T-helper 17 cell (primary cell): ENCODE measurements around the gene NR6A1. TPM values are rescaled to one million over a fixed set of nuclear protein-coding genes. Genes with fewer than 3 reads are reported as not detected.
A peak's percentile ranks its signal among the peaks of the same experiment; 100 is the strongest.

Experiments
- ATAC-seq: fragments of 150-1000 bp; cut with Tn5 transposase; 2 replicates; pipeline ENCODE4 v1.10.0; 2021; ENCODE audit warnings: mild to moderate bottlenecking, moderate library complexity
- DNase-seq, 3 donors: peaks; one replicate each; pipeline versions ENCODE4 v3.0.0 to v3.0.0-alpha.2; 2020 to 2021
- H3K9me3 ChIP-seq: one replicate; pipeline ENCODE4 v1.7.0; 2013; ENCODE audit warnings: low read length, mild to moderate bottlenecking; ENCODE audit not compliant: control insufficient read depth, poor library complexity, severe bottlenecking
- H3K27ac Mint-ChIP-seq: one replicate; pipeline ENCODE4 v1.8.0; 2022; ENCODE audit warnings: mild to moderate bottlenecking, moderate library complexity, mixed read lengths
- H3K27me3 Mint-ChIP-seq: one replicate; pipeline ENCODE4 v1.8.0; 2022; ENCODE audit warnings: mixed read lengths
- H3K36me3 Mint-ChIP-seq: one replicate; pipeline ENCODE4 v1.8.0; 2022; ENCODE audit warnings: low read depth, mixed read lengths
- H3K4me1 Mint-ChIP-seq: one replicate; pipeline ENCODE4 v1.8.0; 2022; ENCODE audit warnings: mild to moderate bottlenecking, mixed read lengths
- H3K4me3 Mint-ChIP-seq: one replicate; pipeline ENCODE4 v1.8.0; 2022; ENCODE audit warnings: mild to moderate bottlenecking, moderate library complexity, mixed read lengths
- total RNA-seq, 4 donors: library from RNA in 2 of 4; stranded (reverse) in 2 of 4; gene quantifications; one replicate each; pipeline ENCODE4 v1.2.3 and lab custom pipeline; 2022 to 2026

NR6A1 gene
- total RNA-seq, 2 donors from 2014 or later, result 0.08 to 0.22 TPM

GRCh38 chr9:124665391-124666058 is 105.6 kb downstream of the NR6A1 start:
- H3K27ac Mint-ChIP-seq, result no peak overlapping the region
- DNase-seq (no peak), ATAC-seq (no peak)
- no peak overlapping the region for H3K4me3 Mint-ChIP-seq
- H3K9me3 ChIP-seq, result no peaks in the 10 kb centered on the region
- peaks cover 2% of the 10 kb centered on the region for H3K4me1 Mint-ChIP-seq
- no peaks in the 10 kb centered on the region for H3K36me3 Mint-ChIP-seq
- H3K27me3 Mint-ChIP-seq, result peaks cover 20% of the 10 kb centered on the region

GRCh38 chr9:124664143-124664542 is 107.0 kb downstream of the NR6A1 start:
- DNase-seq, result no peak
- H3K4me1 Mint-ChIP-seq, result peaks cover 6% of the 10 kb centered on the region
- H3K9me3 ChIP-seq, result no peaks in the 10 kb centered on the region
- H3K27ac Mint-ChIP-seq, result no peak overlapping the region
- ATAC-seq, result no peak
- no peak overlapping the region for H3K4me3 Mint-ChIP-seq
- no peaks in the 10 kb centered on the region for H3K36me3 Mint-ChIP-seq
- H3K27me3 Mint-ChIP-seq, result peaks cover 24% of the 10 kb centered on the region

GRCh38 chr9:124663046-124663961 is 107.8 kb downstream of the NR6A1 start:
- peaks cover 10% of the 10 kb centered on the region for H3K4me1 Mint-ChIP-seq
- no peak overlapping the region for H3K4me3 Mint-ChIP-seq
- no peak overlapping the region for H3K27ac Mint-ChIP-seq
- ATAC-seq, result no peak
- no peaks in the 10 kb centered on the region for H3K36me3 Mint-ChIP-seq
- DNase-seq, result no peak
- H3K9me3 ChIP-seq, result no peaks in the 10 kb centered on the region
- peaks cover 28% of the 10 kb centered on the region for H3K27me3 Mint-ChIP-seq

- Mint-ChIP-seq H3K27me3 (peaks cover 35% of the 10 kb centered on the region), H3K27ac (no peak overlapping the region), H3K4me3 (no peak overlapping the region), H3K36me3 (no peaks in the 10 kb centered on the region), H3K4me1 (peaks cover 11% of the 10 kb centered on the region)
- ATAC-seq (no peak), DNase-seq (no peak)
- H3K9me3 ChIP-seq, result no peaks in the 10 kb centered on the region
Measured at GRCh38 chr9:124662561-124662960, 108.5 kb downstream of the NR6A1 start.

GRCh38 chr9:124661271-124661670 is 109.8 kb downstream of the NR6A1 start:
- Mint-ChIP-seq H3K36me3 (no peaks in the 10 kb centered on the region), H3K4me1 (peaks cover 11% of the 10 kb centered on the region), H3K27me3 (peaks cover 38% of the 10 kb centered on the region), H3K4me3 (peak overlapping the region; percentile 49), H3K27ac (no peak overlapping the region)
- ATAC-seq, result no peak
- H3K9me3 ChIP-seq, result no peaks in the 10 kb centered on the region
- DNase-seq, result no peak

- Mint-ChIP-seq H3K27me3 (peaks cover 38% of the 10 kb centered on the region), H3K27ac (no peak overlapping the region), H3K4me1 (peaks cover 11% of the 10 kb centered on the region), H3K4me3 (peak overlapping the region; percentile 53), H3K36me3 (no peaks in the 10 kb centered on the region)
- ATAC-seq, result no peak
- no peak for DNase-seq
- no peaks in the 10 kb centered on the region for H3K9me3 ChIP-seq
Measured at GRCh38 chr9:124660341-124660801, 110.7 kb downstream of the NR6A1 start.

- no peaks in the 10 kb centered on the region for H3K9me3 ChIP-seq
- H3K27ac Mint-ChIP-seq, result no peak overlapping the region
- H3K4me3 Mint-ChIP-seq, result peak overlapping the region; percentile 89
- peaks cover 11% of the 10 kb centered on the region for H3K4me1 Mint-ChIP-seq
- peaks cover 34% of the 10 kb centered on the region for H3K27me3 Mint-ChIP-seq
- no peak for DNase-seq
- no peaks in the 10 kb centered on the region for H3K36me3 Mint-ChIP-seq
- peak; percentile 46 for ATAC-seq
Measured at GRCh38 chr9:124659099-124659659, 111.9 kb downstream of the NR6A1 start.

GRCh38 chr9:124658165-124659017 is 112.7 kb downstream of the NR6A1 start:
- ATAC-seq, result peak; percentile 75
- no peak for DNase-seq
- H3K4me1 Mint-ChIP-seq, result peaks cover 11% of the 10 kb centered on the region
- H3K4me3 Mint-ChIP-seq, result peak overlapping the region; percentile 89
- no peaks in the 10 kb centered on the region for H3K9me3 ChIP-seq
- H3K36me3 Mint-ChIP-seq, result no peaks in the 10 kb centered on the region
- H3K27me3 Mint-ChIP-seq, result peaks cover 30% of the 10 kb centered on the region
- no peak overlapping the region for H3K27ac Mint-ChIP-seq

GRCh38 chr9:124657516-124657915 is 113.6 kb downstream of the NR6A1 start:
- Mint-ChIP-seq H3K4me3 (no peak overlapping the region), H3K27ac (no peak overlapping the region), H3K27me3 (peaks cover 26% of the 10 kb centered on the region), H3K36me3 (no peaks in the 10 kb centered on the region), H3K4me1 (peaks cover 11% of the 10 kb centered on the region)
- H3K9me3 ChIP-seq, result no peaks in the 10 kb centered on the region
- ATAC-seq, result no peak
- no peak for DNase-seq

GRCh38 chr9:124654431-124654830 is 116.7 kb downstream of the NR6A1 start:
- H3K4me1 Mint-ChIP-seq, result peaks cover 9% of the 10 kb centered on the region
- ATAC-seq (no peak), DNase-seq (no peak)
- peaks cover 17% of the 10 kb centered on the region for H3K27me3 Mint-ChIP-seq
- no peak overlapping the region for H3K27ac Mint-ChIP-seq
- no peaks in the 10 kb centered on the region for H3K36me3 Mint-ChIP-seq
- H3K4me3 Mint-ChIP-seq, result no peak overlapping the region
- no peaks in the 10 kb centered on the region for H3K9me3 ChIP-seq

- no peak for ATAC-seq
- no peaks in the 10 kb centered on the region for H3K9me3 ChIP-seq
- Mint-ChIP-seq H3K4me3 (no peak overlapping the region), H3K27me3 (peaks cover 5% of the 10 kb centered on the region), H3K36me3 (no peaks in the 10 kb centered on the region), H3K4me1 (no peaks in the 10 kb centered on the region), H3K27ac (no peak overlapping the region)
- DNase-seq, result no peak
Measured at GRCh38 chr9:124652615-124653393, 118.3 kb downstream of the NR6A1 start.

- H3K9me3 ChIP-seq, result no peaks in the 10 kb centered on the region
- Mint-ChIP-seq H3K27ac (no peak overlapping the region), H3K27me3 (no peaks in the 10 kb centered on the region), H3K36me3 (no peaks in the 10 kb centered on the region), H3K4me3 (no peak overlapping the region), H3K4me1 (no peaks in the 10 kb centered on the region)
- ATAC-seq, result no peak
- no peak for DNase-seq
Measured at GRCh38 chr9:124652203-124652602, 118.9 kb downstream of the NR6A1 start.
